DOHH2 (cell line): Measurements from ENCODE around the gene SP6.

Experiments used
- CTCF ChIP-seq: fragments of 200-600 bp; sonication (generic); IDR thresholded peaks from one replicate; pipeline ENCODE4 v1.5.1; 2014; ENCODE audit warnings: antibody characterized with exemption, mild to moderate bottlenecking, low read depth, low read length; ENCODE audit not compliant: poor library complexity, severe bottlenecking
- EZH2phosphoT487 ChIP-seq: fragments of 200-600 bp; sonication (generic); IDR thresholded peaks from 2 replicates; pipeline ENCODE4 v1.6.1; 2017; ENCODE audit warnings: borderline replicate concordance, mild to moderate bottlenecking, antibody characterized with exemption, low read length, moderate library complexity, mixed read lengths

- TF ChIP-seq CTCF (no peak), EZH2phosphoT487 (no peak)
These were observed 32.0 kb upstream of the SP6 start for GRCh38 chr17:47882695-47883588.
